Activated naive CD4-positive, alpha-beta T cell treated with anti-CD3 and anti-CD28 coated beads, Interleukin-2, amount 50 U/mL, for 72 hours (primary cell): ENCODE data around the gene SEMA3F. TPM values are rescaled to one million over a fixed set of nuclear protein-coding genes. Genes with fewer than 3 reads are reported as not detected.

ENCODE experiments used
- ATAC-seq, 2 donors: fragments of 150-1000 bp; cut with Tn5 transposase; 2 replicates each; pipeline ENCODE4 v1.10.0; 2021; ENCODE audit warnings: mild to moderate bottlenecking in 2 of 2, moderate library complexity in 2 of 2
- DNase-seq, 2 donors: peaks; one replicate each; pipeline ENCODE4 v3.0.0; 2021 to 2022; ENCODE audit warnings: low spot score in 2 of 2
- H3K27ac Mint-ChIP-seq, 2 donors: one replicate each; pipeline ENCODE4 v1.8.0; 2022; ENCODE audit warnings: mild to moderate bottlenecking in 2 of 2, mixed read lengths in 2 of 2
- H3K36me3 Mint-ChIP-seq, 2 donors: one replicate each; pipeline ENCODE4 v1.8.0; 2022; ENCODE audit warnings: mixed read lengths in 2 of 2
- H3K9me3 Mint-ChIP-seq, 2 donors: one replicate each; pipeline ENCODE4 v1.8.0; 2022; ENCODE audit warnings: mixed read lengths in 2 of 2
- total RNA-seq, 2 donors: library from RNA; stranded (reverse); gene quantifications; one replicate each; pipeline ENCODE4 v1.2.3, GENCODE V29; 2022

The SEMA3F gene
- total RNA-seq: under 1 TPM; 0.32 to 0.54 TPM

- peak in 1 of 2 donors; percentile 74 for DNase-seq
- H3K27ac Mint-ChIP-seq: no peak within 1 kb of the TSS
These were observed at the start of gene SEMA3F for GRCh38 chr3:50154840-50155490. SEMA3F (plus strand) TSS chr3:50155324; CDS start chr3:50159623, 4,299 bp downstream.

GRCh38 chr3:50111757-50112156 is 43.4 kb upstream of the SEMA3F start:
- DNase-seq: no peak
- Mint-ChIP-seq H3K36me3 (peaks cover 23 to 35% of the 10 kb centered on the region in 2 donors), H3K27ac (no peak overlapping the region), H3K9me3 (no peaks in the 10 kb centered on the region)
- ATAC-seq: no peak

More at GRCh38 chr3:50154840-50155490, at the start of gene SEMA3F:
- Mint-ChIP-seq H3K9me3 (no peaks in the 10 kb centered on the region), H3K36me3 (no peaks in the 10 kb centered on the region)
- ATAC-seq: peak; percentile 93 to 94

- DNase-seq (no peak), ATAC-seq (peak in 1 of 2 donors; percentile 18)
- no peaks in the 10 kb centered on the region for H3K9me3 Mint-ChIP-seq
- H3K27ac Mint-ChIP-seq: peak overlapping the region in 1 of 2 donors; percentile 60
- peaks cover 16 to 32% of the 10 kb centered on the region in 2 donors for H3K36me3 Mint-ChIP-seq
These were observed 42.7 kb upstream of the SEMA3F start for GRCh38 chr3:50112462-50112861.

DNA sequence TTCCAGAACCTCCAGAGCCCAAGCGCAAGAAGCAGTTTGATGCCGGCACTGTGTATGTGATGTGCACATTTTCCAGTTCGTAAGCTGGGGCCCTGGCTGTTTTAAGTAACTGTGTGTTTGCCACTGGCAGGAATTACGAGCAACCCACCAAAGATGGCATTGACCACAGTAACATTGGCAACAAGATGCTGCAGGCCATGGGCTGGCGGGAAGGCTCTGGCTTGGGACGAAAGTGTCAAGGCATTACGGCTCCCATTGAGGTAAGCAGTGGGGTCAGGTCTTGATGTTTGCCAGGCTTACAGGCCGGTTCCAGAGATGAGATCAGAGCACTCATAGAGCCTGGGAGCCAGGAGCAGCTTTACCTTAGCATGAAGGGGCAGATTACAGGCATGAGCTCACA is 38.0 kb upstream of the SEMA3F start:
- no peak for ATAC-seq
- Mint-ChIP-seq H3K36me3 (peaks cover 16 to 23% of the 10 kb centered on the region in 2 donors), H3K9me3 (no peaks in the 10 kb centered on the region), H3K27ac (no peak overlapping the region)
- DNase-seq: no peak

GRCh38 chr3:50118237-50118636 is 36.9 kb upstream of the SEMA3F start:
- H3K36me3 Mint-ChIP-seq: peaks cover 16 to 21% of the 10 kb centered on the region in 2 donors
- DNase-seq (no peak), ATAC-seq (no peak)
- H3K9me3 Mint-ChIP-seq: no peaks in the 10 kb centered on the region
- no peak overlapping the region for H3K27ac Mint-ChIP-seq

- peaks cover 8 to 10% of the 10 kb centered on the region in 2 donors for H3K36me3 Mint-ChIP-seq
- no peak overlapping the region for H3K27ac Mint-ChIP-seq
- H3K9me3 Mint-ChIP-seq: no peaks in the 10 kb centered on the region
- no peak for DNase-seq
- no peak for ATAC-seq
These were observed 35.3 kb upstream of the SEMA3F start for GRCh38 chr3:50119786-50120185.

- no peak for ATAC-seq
- no peaks in the 10 kb centered on the region for H3K9me3 Mint-ChIP-seq
- no peak for DNase-seq
- peaks cover 6 to 7% of the 10 kb centered on the region in 2 donors for H3K36me3 Mint-ChIP-seq
- no peak overlapping the region for H3K27ac Mint-ChIP-seq
These were observed 34.6 kb upstream of the SEMA3F start for GRCh38 chr3:50120364-50121071.

DNA sequence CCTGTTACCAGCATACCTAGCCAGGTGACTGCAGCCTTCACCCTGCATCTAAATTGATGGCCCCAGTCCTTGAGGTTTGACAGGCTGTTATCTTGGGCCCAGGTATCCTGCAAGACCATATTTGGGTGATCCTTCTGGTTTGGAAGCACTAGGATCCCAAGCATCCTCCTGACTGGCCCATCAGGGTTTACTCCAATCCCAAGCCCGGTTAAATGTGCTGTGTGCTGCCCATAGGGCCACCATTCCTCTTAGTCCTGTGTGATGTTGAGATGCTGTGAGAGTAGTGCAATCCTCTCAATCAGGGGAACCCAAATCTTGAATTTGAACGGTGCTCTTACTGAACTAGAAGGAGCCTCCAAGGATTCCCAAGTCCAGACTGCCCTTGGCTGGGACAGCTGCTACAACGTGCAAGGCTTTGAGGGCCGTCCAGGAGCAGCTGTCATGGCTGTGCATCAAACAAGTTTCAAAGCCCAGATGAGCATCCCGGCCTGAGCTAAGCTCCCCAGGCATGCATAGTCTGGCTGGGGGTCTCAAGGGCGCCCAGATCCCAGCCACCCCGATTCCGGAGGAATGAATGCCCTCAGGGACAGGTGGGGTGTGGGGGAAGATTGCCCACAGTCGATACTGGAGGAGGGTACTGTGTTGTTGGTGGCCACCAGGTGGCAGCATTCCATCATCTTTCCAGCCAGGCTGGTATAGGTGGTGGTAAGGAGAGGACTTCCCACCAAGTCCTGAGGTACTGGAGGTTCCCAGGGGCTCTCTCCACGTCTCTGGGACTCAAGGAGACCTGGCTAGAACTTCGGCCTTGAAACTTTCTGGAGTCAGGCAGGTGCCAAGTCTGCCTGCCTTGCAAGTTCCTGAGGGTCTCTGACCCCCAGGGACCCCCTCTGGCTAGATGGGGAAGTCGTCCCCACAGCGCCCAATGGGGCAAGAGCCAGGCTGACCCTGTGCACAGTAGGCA is 33.8 kb upstream of the SEMA3F start:
- peak overlapping the region in 1 of 2 donors; percentile 34 for H3K27ac Mint-ChIP-seq
- no peaks in the 10 kb centered on the region for H3K36me3 Mint-ChIP-seq
- DNase-seq (peak; percentile 65 to 72), ATAC-seq (peak; percentile 84 to 90)
- H3K9me3 Mint-ChIP-seq: no peaks in the 10 kb centered on the region

GRCh38 chr3:50122071-50122470 is 33.1 kb upstream of the SEMA3F start:
- no peaks in the 10 kb centered on the region for H3K36me3 Mint-ChIP-seq
- peak overlapping the region; percentile 34 to 66 for H3K27ac Mint-ChIP-seq
- DNase-seq (no peak), ATAC-seq (no peak)
- no peaks in the 10 kb centered on the region for H3K9me3 Mint-ChIP-seq

DNA sequence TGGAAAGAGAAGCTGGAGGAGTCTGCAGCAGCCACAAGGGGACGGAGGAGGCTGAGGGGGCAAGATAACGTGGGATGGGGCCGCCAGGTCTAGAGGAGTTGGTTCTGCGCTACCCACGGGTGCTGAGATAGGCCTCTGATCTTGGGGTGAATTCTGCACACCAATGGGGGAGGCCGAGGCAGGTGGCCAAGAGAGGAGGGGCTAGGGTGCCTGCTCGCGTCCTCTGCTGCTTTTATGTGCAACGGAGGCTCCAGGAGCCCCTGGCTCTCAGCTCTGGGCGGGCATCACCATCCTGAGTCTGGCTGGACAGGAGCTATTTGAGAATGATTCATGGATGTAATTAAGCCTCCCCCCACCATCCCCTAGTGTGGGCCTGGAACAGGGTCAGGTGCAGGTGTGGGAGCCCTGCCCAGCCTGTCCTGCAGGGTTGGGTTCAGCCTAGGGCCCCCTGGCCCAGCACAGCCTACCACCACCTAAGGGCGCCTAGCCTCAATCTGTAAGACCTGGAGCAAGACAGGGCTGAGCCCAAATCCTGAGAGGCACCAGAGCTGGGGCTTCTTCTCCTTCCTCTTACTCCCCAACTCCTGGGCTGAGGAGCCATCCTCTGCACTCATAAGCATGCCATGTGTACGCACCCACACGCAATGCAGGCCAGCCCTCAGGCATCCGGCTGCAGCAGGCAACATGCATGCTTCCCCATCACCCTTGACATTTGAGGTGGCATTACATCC is 32.3 kb upstream of the SEMA3F start:
- no peaks in the 10 kb centered on the region for H3K9me3 Mint-ChIP-seq
- H3K27ac Mint-ChIP-seq: peak overlapping the region; percentile 34 to 66
- H3K36me3 Mint-ChIP-seq: no peaks in the 10 kb centered on the region
- DNase-seq (no peak), ATAC-seq (peak in 1 of 2 donors; percentile 5)

DNA sequence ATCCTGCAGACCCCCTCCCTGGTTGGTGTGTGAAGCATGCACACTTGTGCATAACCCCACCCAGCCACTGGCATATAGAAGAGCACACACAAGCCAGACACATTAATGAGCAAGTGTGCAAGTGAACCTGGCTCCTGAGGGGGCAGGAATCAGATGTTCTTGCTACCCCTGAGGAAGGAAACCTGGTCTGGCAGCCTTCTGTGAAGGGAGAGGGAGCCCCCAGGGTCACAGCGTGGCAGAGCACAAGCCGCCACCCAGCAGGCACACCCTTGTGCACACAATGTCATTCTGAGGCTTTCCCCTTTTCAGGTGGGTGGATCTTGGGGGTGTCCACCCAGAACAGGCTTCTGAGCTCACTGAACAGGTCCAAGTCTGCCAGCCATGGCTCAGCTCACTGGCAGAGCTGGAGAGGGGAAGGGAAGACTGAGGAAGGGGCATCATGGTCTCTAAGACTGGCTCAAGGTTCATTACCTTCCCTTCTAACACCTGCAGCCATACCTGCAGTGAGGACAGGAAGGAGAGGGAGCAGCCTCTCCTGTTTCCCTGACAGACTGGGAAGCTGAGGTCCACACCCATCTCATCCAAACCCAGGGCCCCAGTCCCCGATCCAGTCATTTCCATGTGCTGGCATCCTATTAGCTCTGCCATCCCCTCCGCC is 31.6 kb upstream of the SEMA3F start:
- H3K27ac Mint-ChIP-seq: peak overlapping the region; percentile 14 to 49
- no peaks in the 10 kb centered on the region for H3K36me3 Mint-ChIP-seq
- H3K9me3 Mint-ChIP-seq: no peaks in the 10 kb centered on the region
- no peak for ATAC-seq
- DNase-seq: no peak

GRCh38 chr3:50124052-50124799 is 30.9 kb upstream of the SEMA3F start:
- no peak for ATAC-seq
- H3K9me3 Mint-ChIP-seq: no peaks in the 10 kb centered on the region
- peak overlapping the region; percentile 14 to 49 for H3K27ac Mint-ChIP-seq
- no peaks in the 10 kb centered on the region for H3K36me3 Mint-ChIP-seq
- DNase-seq: no peak

- H3K36me3 Mint-ChIP-seq: no peaks in the 10 kb centered on the region
- ATAC-seq (no peak), DNase-seq (no peak)
- H3K27ac Mint-ChIP-seq: peak overlapping the region in 1 of 2 donors; percentile 49
- H3K9me3 Mint-ChIP-seq: no peaks in the 10 kb centered on the region
These were observed 30.3 kb upstream of the SEMA3F start for GRCh38 chr3:50124800-50125178.

- DNase-seq: no peak
- ATAC-seq: no peak
- no peak overlapping the region for H3K27ac Mint-ChIP-seq
- H3K9me3 Mint-ChIP-seq: no peaks in the 10 kb centered on the region
- no peaks in the 10 kb centered on the region for H3K36me3 Mint-ChIP-seq
These were observed 29.4 kb upstream of the SEMA3F start for GRCh38 chr3:50125541-50126286.
